ENCODE results near the gene SCARF2.

SCARF2 gene

DNA sequence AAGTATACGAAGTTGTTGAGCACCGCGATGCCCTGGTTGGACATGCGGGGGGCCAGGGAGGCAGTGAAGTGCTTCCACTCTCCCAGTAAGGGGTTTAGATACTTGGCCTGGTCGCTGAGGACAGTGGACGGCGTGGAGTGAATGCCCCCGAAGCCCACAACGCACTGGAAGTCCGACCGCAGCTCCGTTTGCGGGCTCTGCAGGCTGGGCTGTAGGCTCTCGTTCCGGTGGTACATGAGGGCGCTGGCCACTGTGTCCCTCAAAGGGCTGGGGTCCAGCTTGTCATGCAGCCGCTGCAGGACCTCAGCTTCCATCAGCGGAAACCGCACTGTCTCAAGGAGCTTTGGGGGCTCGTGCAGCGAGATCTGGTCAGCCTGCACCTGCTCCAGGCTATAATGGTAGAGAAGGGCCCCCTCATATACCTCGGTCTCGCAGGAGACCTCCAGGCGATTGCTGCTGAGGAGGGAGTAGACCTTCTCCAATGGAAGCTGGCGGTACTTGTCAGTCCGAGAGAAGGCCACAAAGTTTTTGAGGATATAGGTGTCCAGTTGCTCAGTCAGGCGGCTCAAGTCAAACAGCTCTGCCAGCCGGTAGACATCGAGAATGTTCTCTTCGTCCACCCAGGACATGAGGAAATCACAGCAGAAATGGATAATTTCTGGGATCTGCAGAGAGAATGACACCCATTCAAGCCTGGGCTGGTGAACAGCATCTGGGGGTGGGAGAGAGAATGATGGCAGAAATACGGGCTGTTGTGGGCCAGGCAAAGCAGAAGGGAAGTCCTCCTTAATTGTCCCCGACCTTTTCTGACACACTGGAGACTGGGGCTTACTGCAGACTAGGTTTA, 27.5 kb upstream of the SCARF2 start:
- no peak overlapping the region; the same call in 1 of the 2 replicates for H3K4me2 ChIP-seq (ENCODE audit: low read length)
- H3K9me2 ChIP-seq (replicated peaks; ENCODE audit: control insufficient read depth, low read length) = no peaks in the 10 kb centered on the region

DNA sequence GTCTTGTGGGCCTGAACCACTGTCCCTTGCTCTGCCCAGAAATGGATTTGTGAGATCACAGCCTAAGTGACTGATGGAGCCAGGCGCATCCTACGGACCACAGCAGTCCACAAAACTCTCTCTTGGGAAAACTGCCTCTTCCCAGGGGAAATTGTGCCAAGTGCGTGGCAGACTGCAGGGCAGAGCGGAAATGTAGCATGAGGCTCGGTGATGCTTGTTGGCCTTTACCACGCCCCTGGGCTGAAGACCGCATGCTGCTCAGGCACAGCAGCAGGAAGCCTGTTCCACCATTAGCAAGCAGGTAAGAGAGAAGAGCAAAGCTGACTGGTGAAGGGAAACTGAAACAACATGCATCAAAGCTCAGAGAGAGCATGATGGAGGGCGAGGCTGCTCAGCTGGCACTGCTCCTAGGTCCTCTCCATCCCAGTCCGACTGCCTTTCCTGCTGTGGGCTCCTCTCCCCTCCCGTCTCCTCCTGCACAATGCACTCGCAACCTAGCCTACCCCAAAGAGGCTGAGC, 26.5 kb upstream of the SCARF2 start:
- H3K9me2 ChIP-seq (replicated peaks; ENCODE audit: control insufficient read depth, low read length) = no peaks in the 10 kb centered on the region
- H3K4me3 ChIP-seq (ENCODE audit: low read length) = peak overlapping the region; percentile 68
- H3F3A ChIP-seq (ENCODE audit: control insufficient read depth, insufficient read depth) = no peaks in the 10 kb centered on the region
- H3K36me3 ChIP-seq (ENCODE audit: control insufficient read depth, low read length) = peaks cover 6% of the 10 kb centered on the region; the same call in 1 of the 2 replicates
- no peaks in the 10 kb centered on the region for H3K27me3 ChIP-seq (ENCODE audit: control insufficient read depth, low read length)
- peak overlapping the region; percentile 81 for H3K4me2 ChIP-seq (ENCODE audit: low read length)
- H3K9me3 ChIP-seq (ENCODE audit: control insufficient read depth, insufficient read depth, low read length) = no peaks in the 10 kb centered on the region
- no peaks in the 10 kb centered on the region for H3K79me2 ChIP-seq (ENCODE audit: control insufficient read depth, low read length)
- peak overlapping the region; percentile 79 for H3K27ac ChIP-seq (ENCODE audit: low read depth, low read length)
- TF ChIP-seq EZH2phosphoT487 (IDR thresholded peaks at IDR 0.05; ENCODE audit: borderline replicate concordance, low read length) = no peak
- TF ChIP-seq, protein P1, sequence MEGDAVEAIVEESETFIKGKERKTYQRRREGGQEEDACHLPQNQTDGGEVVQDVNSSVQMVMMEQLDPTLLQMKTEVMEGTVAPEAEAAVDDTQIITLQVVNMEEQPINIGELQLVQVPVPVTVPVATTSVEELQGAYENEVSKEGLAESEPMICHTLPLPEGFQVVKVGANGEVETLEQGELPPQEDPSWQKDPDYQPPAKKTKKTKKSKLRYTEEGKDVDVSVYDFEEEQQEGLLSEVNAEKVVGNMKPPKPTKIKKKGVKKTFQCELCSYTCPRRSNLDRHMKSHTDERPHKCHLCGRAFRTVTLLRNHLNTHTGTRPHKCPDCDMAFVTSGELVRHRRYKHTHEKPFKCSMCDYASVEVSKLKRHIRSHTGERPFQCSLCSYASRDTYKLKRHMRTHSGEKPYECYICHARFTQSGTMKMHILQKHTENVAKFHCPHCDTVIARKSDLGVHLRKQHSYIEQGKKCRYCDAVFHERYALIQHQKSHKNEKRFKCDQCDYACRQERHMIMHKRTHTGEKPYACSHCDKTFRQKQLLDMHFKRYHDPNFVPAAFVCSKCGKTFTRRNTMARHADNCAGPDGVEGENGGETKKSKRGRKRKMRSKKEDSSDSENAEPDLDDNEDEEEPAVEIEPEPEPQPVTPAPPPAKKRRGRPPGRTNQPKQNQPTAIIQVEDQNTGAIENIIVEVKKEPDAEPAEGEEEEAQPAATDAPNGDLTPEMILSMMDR (IDR thresholded peaks at IDR 0.05; ENCODE audit: low read depth, low read length, poor library complexity, severe bottlenecking) = no peak
- peaks cover 25% of the 10 kb centered on the region for H3K4me1 ChIP-seq (ENCODE audit: control insufficient read depth, low read length)
- H4K20me1 ChIP-seq (ENCODE audit: control insufficient read depth, insufficient read depth, low read depth, low read length) = no peaks in the 10 kb centered on the region

More for the DNA sequence above, 27.5 kb upstream of the SCARF2 start:
- Histone ChIP-seq H4K20me1 (ENCODE audit: control insufficient read depth, insufficient read depth, low read depth, low read length) (no peaks in the 10 kb centered on the region), H3K36me3 (ENCODE audit: control insufficient read depth, low read length) (peaks cover 6% of the 10 kb centered on the region; the same call in 1 of the 2 replicates), H3K9me3 (ENCODE audit: control insufficient read depth, insufficient read depth, low read length) (no peaks in the 10 kb centered on the region), H3K27ac (ENCODE audit: low read depth, low read length) (no peak overlapping the region), H3K4me3 (ENCODE audit: low read length) (no peak overlapping the region), H3K27me3 (ENCODE audit: control insufficient read depth, low read length) (no peaks in the 10 kb centered on the region), H3F3A (ENCODE audit: control insufficient read depth, insufficient read depth) (no peaks in the 10 kb centered on the region), H3K79me2 (ENCODE audit: control insufficient read depth, low read length) (no peaks in the 10 kb centered on the region), H3K4me1 (ENCODE audit: control insufficient read depth, low read length) (peaks cover 25% of the 10 kb centered on the region)
- TF ChIP-seq, protein P1 (IDR thresholded peaks at IDR 0.05; ENCODE audit: low read depth, low read length, poor library complexity, severe bottlenecking) = no peak
- no peak for TF ChIP-seq EZH2phosphoT487 (IDR thresholded peaks at IDR 0.05; ENCODE audit: borderline replicate concordance, low read length)

DNA sequence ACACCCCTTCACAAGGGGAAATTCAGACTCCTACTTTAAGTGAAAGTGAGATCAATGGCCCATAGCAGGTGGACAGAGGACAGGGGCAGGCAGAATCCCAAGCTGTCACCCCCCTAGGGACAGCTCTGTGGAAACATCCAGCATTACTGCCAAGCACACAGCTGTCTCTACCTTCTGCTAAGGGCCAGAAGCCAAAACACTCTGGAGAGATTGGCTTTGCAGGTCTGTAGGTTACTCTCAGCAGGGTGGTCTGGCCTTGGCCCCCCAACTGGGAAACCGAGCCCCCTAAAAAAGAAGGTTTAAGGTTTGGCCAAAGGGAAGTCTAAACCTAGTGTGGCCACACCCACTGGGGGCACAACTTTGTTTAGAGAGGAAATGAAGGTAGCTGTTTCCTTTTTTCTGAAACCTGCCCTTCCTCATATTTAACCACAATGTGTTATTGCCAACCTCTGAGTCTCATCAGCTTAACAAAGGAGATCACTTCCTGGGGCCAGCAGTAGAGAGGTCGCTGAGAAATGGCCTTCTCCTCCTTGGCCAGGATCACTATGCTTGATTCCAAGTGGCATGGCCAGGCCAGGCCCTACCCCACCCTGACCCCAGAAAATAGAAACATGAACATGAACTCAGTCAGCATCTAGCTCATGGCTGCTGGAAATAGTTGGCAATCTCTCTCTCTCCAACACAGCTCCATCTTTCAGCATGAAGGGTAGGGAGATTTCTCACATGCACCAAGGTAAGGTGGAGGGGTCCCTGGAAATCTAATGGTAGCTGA, 25.9 kb upstream of the SCARF2 start:
- H3K4me3 ChIP-seq (ENCODE audit: low read length) = peak overlapping the region; percentile 68
- H3K79me2 ChIP-seq (ENCODE audit: control insufficient read depth, low read length) = no peaks in the 10 kb centered on the region
- H3F3A ChIP-seq (ENCODE audit: control insufficient read depth, insufficient read depth) = no peaks in the 10 kb centered on the region
- TF ChIP-seq, protein P1 (IDR thresholded peaks at IDR 0.05; ENCODE audit: low read depth, low read length, poor library complexity, severe bottlenecking) = no peak
- no peak for TF ChIP-seq EZH2phosphoT487 (IDR thresholded peaks at IDR 0.05; ENCODE audit: borderline replicate concordance, low read length)
- H3K9me2 ChIP-seq (replicated peaks; ENCODE audit: control insufficient read depth, low read length) = no peaks in the 10 kb centered on the region
- H4K20me1 ChIP-seq (ENCODE audit: control insufficient read depth, insufficient read depth, low read depth, low read length) = no peaks in the 10 kb centered on the region
- H3K27ac ChIP-seq (ENCODE audit: low read depth, low read length) = peak overlapping the region; percentile 79
- H3K4me2 ChIP-seq (ENCODE audit: low read length) = peak overlapping the region; percentile 81
- H3K36me3 ChIP-seq (ENCODE audit: control insufficient read depth, low read length) = peaks cover 6% of the 10 kb centered on the region; the same call in 1 of the 2 replicates
- no peaks in the 10 kb centered on the region for H3K27me3 ChIP-seq (ENCODE audit: control insufficient read depth, low read length)
- H3K9me3 ChIP-seq (ENCODE audit: control insufficient read depth, insufficient read depth, low read length) = no peaks in the 10 kb centered on the region
- H3K4me1 ChIP-seq (ENCODE audit: control insufficient read depth, low read length) = peaks cover 25% of the 10 kb centered on the region
